Measurements from ENCODE around the gene NEU4.

NEU4 gene

GRCh38 chr2:241852981-241853631 lies 44.1 kb downstream of the NEU4 start:
- no peak overlapping the region for H3K9ac ChIP-seq (ENCODE audit: low read depth, low read length)
- H3K9me3 ChIP-seq (ENCODE audit: control insufficient read depth, insufficient read depth, low read length), result no peaks in the 10 kb centered on the region
- H3K4me3 ChIP-seq (ENCODE audit: low read depth, low read length), result no peak overlapping the region
- H3K4me1 ChIP-seq (ENCODE audit: control insufficient read depth, insufficient read depth, low read length), result no peaks in the 10 kb centered on the region
- no peak overlapping the region for H3K27ac ChIP-seq (ENCODE audit: low read depth, low read length)
- H3K36me3 ChIP-seq (ENCODE audit: control insufficient read depth, insufficient read depth, low read length), result no peaks in the 10 kb centered on the region
- H3K27me3 ChIP-seq (ENCODE audit: control insufficient read depth, insufficient read depth, low read length), result no peaks in the 10 kb centered on the region

DNA sequence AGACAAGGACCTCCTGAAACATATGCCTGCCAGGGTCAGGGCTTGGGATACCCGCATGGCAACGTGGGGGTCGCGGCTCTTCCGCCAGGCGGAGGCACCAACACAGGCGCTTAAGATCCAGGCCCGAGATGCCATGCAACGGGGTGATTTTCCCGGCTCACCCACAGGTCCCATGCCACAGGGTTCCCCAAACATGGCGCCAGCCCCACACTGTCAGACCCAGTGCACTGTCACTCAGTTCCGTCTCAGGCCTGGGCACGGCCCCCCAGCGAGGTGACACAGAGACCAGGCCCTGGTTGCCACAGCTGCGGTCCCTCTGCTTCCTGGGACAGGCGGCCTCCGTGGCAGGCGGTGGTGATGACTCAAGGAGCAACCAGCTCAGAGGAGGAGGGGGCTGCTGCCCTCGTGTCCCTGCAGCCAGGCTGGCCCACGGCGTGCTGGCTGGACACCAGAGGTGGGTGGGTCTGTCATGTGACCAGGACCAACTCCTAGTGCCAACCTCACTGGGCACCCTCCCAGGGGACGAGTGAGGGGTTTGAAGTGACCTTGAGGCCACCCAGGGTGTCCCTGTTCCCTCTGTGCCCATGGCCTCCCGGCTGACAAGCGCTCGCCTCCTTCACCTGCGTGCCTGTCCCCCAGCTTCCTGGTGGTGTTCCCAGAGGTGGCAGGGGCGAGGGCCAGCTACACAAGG lies 44.8 kb downstream of the NEU4 start:
- no peaks in the 10 kb centered on the region for H3K4me1 ChIP-seq (ENCODE audit: control insufficient read depth, insufficient read depth, low read length)
- no peak overlapping the region for H3K4me3 ChIP-seq (ENCODE audit: low read depth, low read length)
- H3K27ac ChIP-seq (ENCODE audit: low read depth, low read length), result no peak overlapping the region
- H3K9ac ChIP-seq (ENCODE audit: low read depth, low read length), result no peak overlapping the region
- no peaks in the 10 kb centered on the region for H3K9me3 ChIP-seq (ENCODE audit: control insufficient read depth, insufficient read depth, low read length)
- no peaks in the 10 kb centered on the region for H3K27me3 ChIP-seq (ENCODE audit: control insufficient read depth, insufficient read depth, low read length)
- H3K36me3 ChIP-seq (ENCODE audit: control insufficient read depth, insufficient read depth, low read length), result no peaks in the 10 kb centered on the region

DNA sequence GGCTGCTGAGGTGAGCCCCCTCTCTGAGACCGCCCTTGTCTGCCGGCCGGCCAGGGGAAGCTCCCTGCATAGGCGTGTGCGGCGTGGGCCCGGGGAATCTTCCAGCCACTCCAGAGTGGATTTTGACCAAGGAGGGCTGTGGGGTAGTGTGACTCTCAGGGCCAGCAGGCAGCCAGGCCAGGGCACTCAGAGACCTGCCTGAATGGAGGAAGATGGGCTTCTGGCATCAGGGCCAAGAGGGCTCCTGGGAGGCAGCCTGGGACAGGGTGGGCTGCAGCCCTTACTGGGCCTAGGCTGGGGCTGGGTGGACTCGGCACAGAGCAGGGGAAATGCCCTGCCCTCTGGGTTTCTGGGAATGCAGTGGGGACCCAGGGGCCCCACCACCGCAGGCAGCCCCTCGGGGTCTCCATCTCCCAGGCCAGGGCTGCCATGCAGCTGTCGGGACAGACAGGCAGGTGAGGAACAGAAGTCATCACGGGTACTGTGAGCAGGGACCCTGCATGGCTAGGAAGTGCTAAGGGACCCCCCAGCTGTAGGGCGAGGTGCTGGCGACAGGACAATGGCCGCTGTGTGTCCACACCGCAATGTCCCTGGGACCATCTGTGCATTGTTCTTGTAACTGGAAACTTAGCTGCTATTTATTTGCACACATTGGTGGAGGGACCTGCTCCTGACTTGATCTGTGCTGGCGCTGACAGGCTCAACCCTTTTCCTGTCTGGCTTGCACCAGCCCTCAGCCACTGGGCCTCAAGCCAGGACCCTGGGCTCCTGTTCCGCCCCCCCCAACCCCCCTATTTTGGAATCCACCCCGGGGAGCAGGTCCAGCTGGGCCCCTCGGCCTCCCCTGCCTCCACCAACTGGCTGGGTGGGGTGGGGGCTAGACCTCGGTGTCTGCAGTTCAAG lies 45.6 kb downstream of the NEU4 start:
- H3K36me3 ChIP-seq (ENCODE audit: control insufficient read depth, insufficient read depth, low read length), result no peaks in the 10 kb centered on the region
- no peak overlapping the region for H3K9ac ChIP-seq (ENCODE audit: low read depth, low read length)
- H3K9me3 ChIP-seq (ENCODE audit: control insufficient read depth, insufficient read depth, low read length), result no peaks in the 10 kb centered on the region
- no peak overlapping the region for H3K27ac ChIP-seq (ENCODE audit: low read depth, low read length)
- H3K4me1 ChIP-seq (ENCODE audit: control insufficient read depth, insufficient read depth, low read length), result peaks cover 2% of the 10 kb centered on the region; the same call in 1 of the 2 replicates
- H3K27me3 ChIP-seq (ENCODE audit: control insufficient read depth, insufficient read depth, low read length), result no peaks in the 10 kb centered on the region
- H3K4me3 ChIP-seq (ENCODE audit: low read depth, low read length), result no peak overlapping the region

GRCh38 chr2:241855245-241855887 lies 46.4 kb downstream of the NEU4 start:
- Histone ChIP-seq H3K27ac (ENCODE audit: low read depth, low read length) (no peak overlapping the region), H3K4me1 (ENCODE audit: control insufficient read depth, insufficient read depth, low read length) (peaks cover 2% of the 10 kb centered on the region; the same call in 1 of the 2 replicates), H3K36me3 (ENCODE audit: control insufficient read depth, insufficient read depth, low read length) (no peaks in the 10 kb centered on the region), H3K9me3 (ENCODE audit: control insufficient read depth, insufficient read depth, low read length) (no peaks in the 10 kb centered on the region), H3K4me3 (ENCODE audit: low read depth, low read length) (no peak overlapping the region), H3K9ac (ENCODE audit: low read depth, low read length) (no peak overlapping the region), H3K27me3 (ENCODE audit: control insufficient read depth, insufficient read depth, low read length) (no peaks in the 10 kb centered on the region)

- no peak overlapping the region for H3K27ac ChIP-seq (ENCODE audit: low read depth, low read length)
- peaks cover 2% of the 10 kb centered on the region; the same call in 1 of the 2 replicates for H3K4me1 ChIP-seq (ENCODE audit: control insufficient read depth, insufficient read depth, low read length)
- H3K9me3 ChIP-seq (ENCODE audit: control insufficient read depth, insufficient read depth, low read length), result no peaks in the 10 kb centered on the region
- no peak overlapping the region for H3K9ac ChIP-seq (ENCODE audit: low read depth, low read length)
- no peak overlapping the region for H3K4me3 ChIP-seq (ENCODE audit: low read depth, low read length)
- H3K36me3 ChIP-seq (ENCODE audit: control insufficient read depth, insufficient read depth, low read length), result no peaks in the 10 kb centered on the region
- no peaks in the 10 kb centered on the region for H3K27me3 ChIP-seq (ENCODE audit: control insufficient read depth, insufficient read depth, low read length)
Observed at GRCh38 chr2:241855888-241856422, 47.0 kb downstream of the NEU4 start.

DNA sequence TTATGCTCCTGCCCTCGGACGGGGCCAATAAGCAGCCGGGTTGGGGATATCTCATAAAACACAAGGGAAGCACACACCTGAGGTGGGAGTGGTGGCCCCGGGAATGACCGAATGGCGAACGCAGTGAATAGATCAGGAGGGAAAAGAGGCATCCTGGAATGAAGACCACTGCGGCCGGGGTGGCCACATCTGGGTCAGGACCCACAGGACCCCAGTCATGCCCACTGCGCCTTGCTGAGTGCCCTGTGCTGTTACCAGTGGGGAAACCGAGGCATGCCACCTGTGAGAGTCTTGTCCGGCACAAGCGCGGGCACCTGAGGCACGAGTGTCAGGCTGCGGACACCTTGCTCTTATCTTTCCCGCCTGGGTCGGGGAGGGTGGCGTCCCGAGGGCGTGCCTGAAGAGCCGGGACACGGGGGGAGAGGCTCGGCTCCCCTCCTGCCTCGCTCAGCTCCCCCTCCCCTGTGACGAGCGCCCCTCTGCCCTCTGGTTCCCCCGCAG lies 48.1 kb downstream of the NEU4 start:
- no peak overlapping the region for H3K4me3 ChIP-seq (ENCODE audit: low read depth, low read length)
- no peaks in the 10 kb centered on the region for H3K36me3 ChIP-seq (ENCODE audit: control insufficient read depth, insufficient read depth, low read length)
- H3K27me3 ChIP-seq (ENCODE audit: control insufficient read depth, insufficient read depth, low read length), result no peaks in the 10 kb centered on the region
- H3K27ac ChIP-seq (ENCODE audit: low read depth, low read length), result no peak overlapping the region
- H3K9me3 ChIP-seq (ENCODE audit: control insufficient read depth, insufficient read depth, low read length), result no peaks in the 10 kb centered on the region
- no peak overlapping the region for H3K9ac ChIP-seq (ENCODE audit: low read depth, low read length)
- H3K4me1 ChIP-seq (ENCODE audit: control insufficient read depth, insufficient read depth, low read length), result peaks cover 2% of the 10 kb centered on the region; the same call in 1 of the 2 replicates

DNA sequence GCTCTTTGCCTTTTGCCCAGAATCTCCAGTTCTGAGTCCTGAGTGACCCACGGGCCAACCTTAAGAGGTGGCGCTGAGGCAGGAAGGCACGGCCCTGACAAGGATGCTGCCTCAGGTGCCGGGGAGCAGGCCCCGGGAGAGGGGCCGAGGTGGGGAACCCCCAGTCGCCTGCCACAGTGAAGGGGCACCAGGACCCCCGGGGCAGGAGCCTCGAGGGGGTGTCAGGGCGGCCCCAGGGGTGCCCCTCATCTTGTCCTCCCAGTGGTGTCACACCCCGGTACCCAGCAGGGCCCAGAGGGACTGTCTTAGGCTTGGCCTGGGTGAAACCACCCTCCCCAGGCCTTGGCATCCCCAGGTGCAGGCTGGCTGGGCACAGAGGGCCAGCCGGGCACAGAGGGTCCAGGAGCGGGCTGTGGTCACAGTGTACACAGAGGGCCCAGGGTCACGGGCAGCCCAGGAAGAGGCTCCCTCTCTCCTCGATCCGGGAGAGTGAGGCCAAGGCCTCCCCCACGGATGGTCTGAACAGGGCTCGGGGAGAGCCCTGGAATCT lies 48.7 kb downstream of the NEU4 start:
- Histone ChIP-seq H3K27ac (ENCODE audit: low read depth, low read length) (no peak overlapping the region), H3K27me3 (ENCODE audit: control insufficient read depth, insufficient read depth, low read length) (no peaks in the 10 kb centered on the region), H3K9me3 (ENCODE audit: control insufficient read depth, insufficient read depth, low read length) (no peaks in the 10 kb centered on the region), H3K4me1 (ENCODE audit: control insufficient read depth, insufficient read depth, low read length) (peaks cover 2% of the 10 kb centered on the region; the same call in 1 of the 2 replicates), H3K36me3 (ENCODE audit: control insufficient read depth, insufficient read depth, low read length) (no peaks in the 10 kb centered on the region), H3K4me3 (ENCODE audit: low read depth, low read length) (no peak overlapping the region), H3K9ac (ENCODE audit: low read depth, low read length) (no peak overlapping the region)

DNA sequence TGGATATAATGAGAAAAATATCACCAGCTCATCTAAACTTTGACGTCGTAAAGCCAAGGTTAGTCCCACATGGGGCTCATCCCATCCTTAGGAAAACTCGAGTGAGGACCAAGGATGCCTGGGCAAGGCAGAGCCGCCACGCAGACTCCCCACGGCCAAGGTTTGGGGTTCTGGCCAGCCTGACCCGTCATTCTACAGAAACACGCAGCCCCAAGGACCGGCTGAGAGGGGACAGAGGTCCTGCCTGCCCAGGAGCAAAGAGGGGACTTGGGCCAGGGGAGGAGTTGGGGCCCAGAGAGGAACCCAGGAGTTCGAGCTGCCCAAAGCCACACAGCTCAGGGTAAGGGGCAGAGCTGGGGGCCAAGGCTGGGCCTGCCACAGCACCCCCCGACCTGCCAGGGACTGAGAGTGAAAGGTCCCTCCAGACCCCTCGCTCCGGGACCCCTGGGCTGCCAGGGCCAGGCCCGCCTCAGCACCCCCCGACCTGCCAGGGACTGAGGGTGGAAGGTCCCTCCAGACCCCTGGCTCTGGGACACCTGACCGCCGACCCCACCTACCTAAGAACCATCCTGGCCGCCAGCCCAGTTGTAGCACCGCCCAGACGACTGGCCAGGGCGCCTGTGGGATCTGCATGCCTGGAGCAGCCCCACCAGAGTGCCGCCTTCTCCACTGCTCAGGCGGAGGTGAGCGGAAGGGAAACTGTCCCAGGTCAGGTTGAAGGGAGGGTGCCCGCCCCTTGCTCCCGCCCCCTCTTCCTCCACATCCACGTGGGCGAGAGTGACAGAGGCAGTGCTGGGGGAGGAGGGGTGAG lies 49.4 kb downstream of the NEU4 start, which contains the start of gene PDCD1:
Gene PDCD1, minus strand, starts transcription at position 689 of the 811 bp plus-strand sequence. Its CDS starts 56 bp downstream, at position 633.
- Histone ChIP-seq H3K27ac (ENCODE audit: low read depth, low read length) (no peak within 1 kb of the TSS), H3K9me3 (ENCODE audit: control insufficient read depth, insufficient read depth, low read length) (no peaks in the 10 kb centered on the region), H3K9ac (ENCODE audit: low read depth, low read length) (no peak within 1 kb of the TSS), H3K27me3 (ENCODE audit: control insufficient read depth, insufficient read depth, low read length) (no peaks in the 10 kb centered on the region), H3K4me1 (ENCODE audit: control insufficient read depth, insufficient read depth, low read length) (peaks cover 2% of the 10 kb centered on the region; the same call in 1 of the 2 replicates), H3K4me3 (ENCODE audit: low read depth, low read length) (no peak within 1 kb of the TSS), H3K36me3 (ENCODE audit: control insufficient read depth, insufficient read depth, low read length) (no peaks in the 10 kb centered on the region)

DNA sequence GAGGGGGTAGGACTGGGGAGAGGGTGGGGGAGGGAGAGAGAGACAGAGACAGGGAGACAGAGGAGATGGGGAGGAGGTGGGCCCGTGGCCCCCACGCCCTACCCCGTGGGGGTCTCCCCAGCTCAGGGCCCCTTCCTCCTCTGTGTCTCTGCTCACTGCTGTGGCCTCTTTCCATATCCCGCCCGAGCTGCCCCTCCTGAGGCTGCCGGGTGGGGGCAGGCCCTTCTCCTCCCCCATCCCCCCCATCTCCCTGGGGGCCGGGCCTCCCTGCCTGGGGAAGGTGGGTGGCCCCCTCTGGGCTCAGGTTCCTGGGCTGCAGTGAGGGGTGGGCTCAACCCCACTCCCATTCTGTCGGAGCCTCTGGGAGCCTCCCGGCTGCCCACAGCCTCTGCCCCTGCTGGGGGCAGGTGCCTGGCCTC lies 50.0 kb downstream of the NEU4 start:
- no peaks in the 10 kb centered on the region for H3K9me3 ChIP-seq (ENCODE audit: control insufficient read depth, insufficient read depth, low read length)
- no peak overlapping the region for H3K27ac ChIP-seq (ENCODE audit: low read depth, low read length)
- no peaks in the 10 kb centered on the region for H3K27me3 ChIP-seq (ENCODE audit: control insufficient read depth, insufficient read depth, low read length)
- no peak overlapping the region for H3K9ac ChIP-seq (ENCODE audit: low read depth, low read length)
- H3K4me1 ChIP-seq (ENCODE audit: control insufficient read depth, insufficient read depth, low read length), result peaks cover 2% of the 10 kb centered on the region; the same call in 1 of the 2 replicates
- no peaks in the 10 kb centered on the region for H3K36me3 ChIP-seq (ENCODE audit: control insufficient read depth, insufficient read depth, low read length)
- no peak overlapping the region for H3K4me3 ChIP-seq (ENCODE audit: low read depth, low read length)
